Skeletal muscle tissue (tissue), 4 donors: ENCODE data around the gene CTNNA2. TPM values are rescaled to one million over a fixed set of nuclear protein-coding genes. Genes with fewer than 3 reads are reported as not detected.
"Not testable (repeated sequence)": the region's sequence is repeated elsewhere in the genome, so short reads cannot be mapped to it uniquely, and the experiment has no call there.

Source experiments
- H3K27ac ChIP-seq: one replicate; pipeline ENCODE4 v1.7.0; 2013; ENCODE audit warnings: mild to moderate bottlenecking, low read depth, low read length, inconsistent platforms
- H3K27me3 ChIP-seq, 3 donors: one replicate each; pipeline ENCODE4 v1.7.0; 2013; ENCODE audit warnings: low read length in 3 of 3; ENCODE audit not compliant: control insufficient read depth in 3 of 3, insufficient read depth in 3 of 3
- H3K36me3 ChIP-seq, 3 donors: one replicate each; pipeline ENCODE4 v1.7.0; 2013; ENCODE audit warnings: low read length in 3 of 3; ENCODE audit not compliant: control insufficient read depth in 3 of 3, insufficient read depth in 3 of 3
- H3K4me1 ChIP-seq, 3 donors: one replicate each; pipeline ENCODE4 v1.7.0; 2013; ENCODE audit warnings: low read length in 3 of 3, mild to moderate bottlenecking in 3 of 3; ENCODE audit not compliant: control insufficient read depth in 3 of 3, insufficient read depth in 3 of 3
- H3K4me3 ChIP-seq, 3 donors: one replicate each; pipeline ENCODE4 v1.7.0; 2013; ENCODE audit warnings: low read length in 3 of 3
- H3K9ac ChIP-seq, 3 donors: one replicate each; pipeline ENCODE4 v1.7.0; 2013; ENCODE audit warnings: low read length in 3 of 3, mild to moderate bottlenecking in 3 of 3, moderate library complexity in 2 of 3, low read depth in 1 of 3
- H3K9me3 ChIP-seq, 3 donors: one replicate each; pipeline ENCODE4 v1.7.0; 2013; ENCODE audit warnings: low read length in 3 of 3; ENCODE audit not compliant: control insufficient read depth in 3 of 3
- total RNA-seq: library from RNA; depleted of rRNA; stranded (reverse); fragments of >200 nt; gene quantifications from one replicate; pipeline ENCODE4 v1.2.3, GENCODE V29; 2014
- donor health status: Osteomylitis.

CTNNA2 gene
- total RNA-seq, 1 donor from 2014 or later = 1.0 TPM

DNA sequence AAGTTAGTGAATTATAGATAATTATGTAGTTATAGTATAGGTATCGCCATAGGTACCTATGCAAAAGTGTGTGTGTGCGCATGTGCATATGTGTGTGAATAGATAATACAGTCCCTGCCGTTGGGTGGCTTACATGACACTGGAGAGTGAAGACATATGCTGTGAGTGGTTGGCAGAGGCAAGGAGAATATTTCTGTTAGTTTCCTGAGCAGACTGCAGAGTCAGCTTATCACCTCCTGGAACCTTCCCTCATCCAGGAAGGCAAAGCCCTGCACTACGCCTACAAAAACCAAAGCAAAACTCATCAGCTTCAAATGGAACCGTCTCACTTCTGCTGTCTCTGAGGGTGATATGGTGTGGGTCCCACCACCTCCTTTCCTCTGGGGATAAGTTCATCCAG, 609.8 kb downstream of the CTNNA2 start:
- Histone ChIP-seq H3K4me1 (no peaks in the 10 kb centered on the region), H3K9ac (no peak overlapping the region), H3K27ac (no peak overlapping the region), H3K36me3 (no peaks in the 10 kb centered on the region), H3K4me3 (no peak overlapping the region), H3K27me3 (no peaks in the 10 kb centered on the region), H3K9me3 (no peaks in the 10 kb centered on the region)

DNA sequence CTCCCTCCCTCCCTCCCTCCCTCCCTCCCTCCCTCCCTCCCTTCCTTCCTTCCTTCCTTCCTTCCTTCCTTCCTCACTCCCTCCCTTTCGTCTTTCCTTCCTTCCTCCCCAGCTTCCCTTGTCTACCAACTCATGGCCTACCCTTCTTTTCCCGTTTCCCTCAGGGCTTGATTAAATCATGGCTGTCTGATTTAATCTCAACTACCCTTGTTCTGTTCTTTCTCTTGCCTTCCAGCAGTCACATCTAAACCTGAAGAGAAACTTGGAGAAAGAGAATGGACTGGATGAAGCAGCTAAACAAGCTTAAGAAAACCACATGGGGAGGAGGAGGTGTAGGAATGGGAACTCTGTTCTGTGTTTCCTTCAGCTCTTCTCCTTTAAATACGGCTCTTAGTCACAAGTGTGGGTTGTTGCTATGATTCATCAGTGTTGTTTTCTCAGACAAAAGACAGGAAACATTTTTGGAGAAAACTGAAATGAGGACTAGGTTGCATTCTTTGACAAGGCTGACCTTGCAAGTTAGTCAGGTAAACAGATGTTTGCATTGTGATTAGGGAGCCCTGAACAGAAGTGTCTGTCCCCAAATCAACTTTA, 613.8 kb downstream of the CTNNA2 start:
- Histone ChIP-seq H3K27me3 (no peaks in the 10 kb centered on the region), H3K27ac (no peak overlapping the region), H3K4me1 (no peaks in the 10 kb centered on the region), H3K9me3 (no peaks in the 10 kb centered on the region), H3K4me3 (no peak overlapping the region), H3K9ac (no peak overlapping the region), H3K36me3 (no peaks in the 10 kb centered on the region)

GRCh38 chr2:80128080-80128479, 615.2 kb downstream of the CTNNA2 start:
- Histone ChIP-seq H3K9me3 (no peaks in the 10 kb centered on the region), H3K36me3 (no peaks in the 10 kb centered on the region), H3K27me3 (no peaks in the 10 kb centered on the region), H3K27ac (no peak overlapping the region), H3K4me3 (no peak overlapping the region), H3K4me1 (no peaks in the 10 kb centered on the region), H3K9ac (no peak overlapping the region)

DNA sequence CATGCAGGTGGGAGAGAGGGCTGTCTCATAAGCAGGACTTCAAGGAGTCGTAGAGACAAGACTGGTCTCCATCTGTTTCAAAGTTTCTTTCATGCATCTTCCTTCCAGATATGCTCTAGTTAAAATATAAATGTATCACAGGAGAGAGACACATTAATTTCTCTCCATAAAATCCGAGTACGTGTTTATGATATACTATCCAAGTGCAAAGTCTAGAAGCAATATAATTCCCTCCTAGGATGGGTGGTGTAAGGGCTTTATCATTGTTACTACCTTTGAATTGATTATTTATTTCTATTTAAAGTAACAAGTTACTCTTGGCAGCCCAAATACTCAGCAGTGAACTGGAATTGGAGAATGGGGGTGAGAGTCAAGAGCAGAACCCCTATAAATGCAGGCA, 619.4 kb downstream of the CTNNA2 start:
- Histone ChIP-seq H3K36me3 (no peaks in the 10 kb centered on the region), H3K9me3 (no peaks in the 10 kb centered on the region), H3K27ac (no peak overlapping the region), H3K27me3 (no peaks in the 10 kb centered on the region), H3K4me3 (no peak overlapping the region), H3K9ac (no peak overlapping the region), H3K4me1 (no peaks in the 10 kb centered on the region)

- H3K4me3 ChIP-seq = no peak overlapping the region
- H3K9ac ChIP-seq = no peak overlapping the region
- no peak overlapping the region for H3K27ac ChIP-seq
- no peaks in the 10 kb centered on the region for H3K36me3 ChIP-seq
- H3K9me3 ChIP-seq = no peaks in the 10 kb centered on the region
- no peaks in the 10 kb centered on the region for H3K4me1 ChIP-seq
- no peaks in the 10 kb centered on the region for H3K27me3 ChIP-seq
Measured at GRCh38 chr2:80135001-80135400, 622.1 kb downstream of the CTNNA2 start.

DNA sequence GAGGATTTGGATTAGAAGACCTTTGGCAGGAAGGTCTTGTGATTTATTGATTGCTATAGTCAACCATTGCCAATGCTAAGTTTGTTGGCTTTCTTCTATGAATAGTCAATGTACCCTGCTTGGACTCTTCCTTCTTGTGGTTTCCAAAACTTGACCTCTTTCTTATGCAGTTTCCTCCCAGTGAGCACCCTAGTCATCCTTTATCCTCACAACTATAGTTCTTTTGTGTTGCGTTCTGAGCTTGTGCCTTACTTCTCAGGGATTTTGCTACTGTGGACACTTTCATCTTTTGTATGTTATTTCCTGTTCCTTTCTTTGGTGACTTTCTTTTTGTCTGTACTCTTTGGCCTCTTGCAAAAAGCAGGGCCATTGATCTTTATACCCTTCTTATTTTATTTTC, 623.5 kb downstream of the CTNNA2 start:
- H3K36me3 ChIP-seq = no peaks in the 10 kb centered on the region
- H3K9me3 ChIP-seq = no peaks in the 10 kb centered on the region
- no peak overlapping the region for H3K4me3 ChIP-seq
- no peaks in the 10 kb centered on the region for H3K4me1 ChIP-seq
- H3K27ac ChIP-seq = no peak overlapping the region
- H3K9ac ChIP-seq = no peak overlapping the region
- no peaks in the 10 kb centered on the region for H3K27me3 ChIP-seq

DNA sequence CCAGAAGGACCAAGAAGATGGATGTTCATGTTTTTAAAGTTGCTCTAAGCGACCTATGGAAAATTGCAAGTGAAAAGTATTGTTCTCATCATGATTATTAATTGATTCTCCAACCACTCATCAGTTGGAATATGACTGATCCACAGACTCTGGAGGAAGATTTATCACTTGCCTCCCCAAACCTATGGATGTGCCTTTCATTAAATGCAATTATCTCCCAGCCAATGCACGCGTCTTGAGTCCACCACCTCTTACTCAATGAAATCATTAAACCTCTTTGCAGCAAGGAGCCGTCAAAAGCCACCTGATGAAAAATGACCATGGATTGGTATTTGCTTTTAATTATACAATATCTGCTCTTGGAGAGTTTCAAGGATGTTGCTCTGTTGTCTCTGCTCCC, 626.1 kb downstream of the CTNNA2 start:
- H3K4me1 ChIP-seq = no peaks in the 10 kb centered on the region
- no peak overlapping the region for H3K4me3 ChIP-seq
- H3K27ac ChIP-seq = no peak overlapping the region
- H3K9me3 ChIP-seq = no peaks in the 10 kb centered on the region
- H3K36me3 ChIP-seq = no peaks in the 10 kb centered on the region
- no peaks in the 10 kb centered on the region for H3K27me3 ChIP-seq
- no peak overlapping the region for H3K9ac ChIP-seq

DNA sequence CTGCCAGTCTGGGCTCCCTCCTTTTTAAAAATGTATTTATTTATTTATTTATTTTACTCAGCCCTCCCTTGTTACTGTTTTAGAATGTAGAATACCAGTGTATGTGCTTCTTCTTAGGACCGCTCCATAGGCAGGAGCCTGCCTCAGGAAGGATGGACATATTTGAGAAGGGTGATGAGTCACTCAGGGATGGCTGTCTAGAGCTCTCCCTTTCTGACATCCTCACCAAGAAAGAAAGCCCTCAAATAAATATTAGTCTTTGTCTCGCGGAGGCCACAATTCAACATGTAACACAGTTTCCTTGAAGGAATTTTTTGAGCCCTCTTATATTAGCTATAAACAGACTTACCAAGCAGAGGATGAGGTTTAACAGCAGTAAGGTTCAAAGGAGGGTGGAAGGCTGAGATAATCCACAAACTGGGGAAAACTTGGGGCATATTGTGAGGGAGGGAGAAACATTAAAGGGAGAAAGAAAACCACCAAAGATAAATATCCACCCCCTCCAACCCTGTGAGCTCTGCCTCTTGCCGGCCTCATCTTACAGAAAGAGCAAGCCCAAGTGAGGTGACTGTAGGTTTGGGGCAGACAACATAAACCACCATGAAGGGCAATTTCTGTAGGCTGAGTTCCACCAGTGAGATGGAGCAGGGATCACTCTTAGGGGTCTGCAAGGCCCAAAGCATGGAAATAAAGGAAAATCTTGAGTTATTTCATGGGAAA, 628.3 kb downstream of the CTNNA2 start:
- Histone ChIP-seq H3K9me3 (no peaks in the 10 kb centered on the region), H3K27me3 (no peaks in the 10 kb centered on the region), H3K9ac (no peak overlapping the region), H3K27ac (no peak overlapping the region), H3K4me3 (no peak overlapping the region), H3K4me1 (no peaks in the 10 kb centered on the region), H3K36me3 (no peaks in the 10 kb centered on the region)

DNA sequence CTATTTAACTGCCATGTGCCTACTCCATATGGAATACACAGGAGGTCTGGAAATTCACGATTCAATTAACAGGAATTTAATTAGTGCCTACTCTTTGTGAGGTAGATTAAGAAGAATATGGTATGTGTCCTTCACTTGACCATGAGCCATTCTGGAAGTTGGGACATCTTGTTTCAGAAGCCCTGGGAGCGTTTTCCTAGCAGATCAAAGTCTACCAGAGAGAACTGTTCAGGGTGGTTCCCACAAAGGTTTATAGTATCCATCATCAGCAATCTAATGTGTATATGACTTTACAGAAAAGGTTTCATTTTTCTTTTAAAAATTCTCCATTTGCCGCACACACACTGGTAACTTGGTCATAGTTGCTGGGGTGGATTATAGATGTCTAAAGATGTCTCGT, 632.6 kb downstream of the CTNNA2 start:
- no peaks in the 10 kb centered on the region for H3K4me1 ChIP-seq
- H3K4me3 ChIP-seq = no peak overlapping the region
- no peaks in the 10 kb centered on the region for H3K9me3 ChIP-seq
- H3K36me3 ChIP-seq = no peaks in the 10 kb centered on the region
- H3K27ac ChIP-seq = no peak overlapping the region
- no peak overlapping the region for H3K9ac ChIP-seq
- no peaks in the 10 kb centered on the region for H3K27me3 ChIP-seq

DNA sequence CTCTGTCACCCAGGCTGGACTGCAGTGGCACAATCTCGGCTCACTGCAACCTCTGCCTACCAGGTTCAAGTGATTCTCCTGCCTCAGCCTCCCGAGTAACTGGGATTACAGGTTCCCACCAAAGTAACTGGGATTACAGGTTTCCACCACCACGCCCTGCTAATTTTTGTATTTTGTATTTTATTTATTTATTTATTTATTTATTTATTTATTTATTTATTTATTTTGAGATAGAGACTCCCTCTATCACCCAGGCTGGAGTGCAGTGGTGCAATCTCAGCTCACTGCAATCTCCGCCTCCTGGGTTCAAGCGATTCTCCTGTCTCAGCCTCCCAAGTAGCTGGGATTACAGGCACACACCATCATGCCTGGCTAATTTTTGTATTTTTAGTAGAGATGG, 633.9 kb downstream of the CTNNA2 start:
- not testable (repeated sequence) for H3K27me3 ChIP-seq, H3K4me3 ChIP-seq

More for the DNA sequence above, 633.9 kb downstream of the CTNNA2 start:
- not testable (repeated sequence) for H3K36me3 ChIP-seq, H3K4me1 ChIP-seq, H3K9me3 ChIP-seq, H3K27ac ChIP-seq, H3K9ac ChIP-seq
